Nephron (organoid): ENCODE measurements around the gene HDC.

Experiments used
- H3K27ac Mint-ChIP-seq, 3 experiments: 2 replicates each; pipeline ENCODE4 v1.8.0; 2020; ENCODE audit warnings: mixed read lengths in 3 of 3, mild to moderate bottlenecking in 2 of 3, moderate library complexity in 1 of 3
- H3K27me3 Mint-ChIP-seq: 2 replicates; pipeline ENCODE4 v1.8.0; 2021; ENCODE audit warnings: low read depth, mild to moderate bottlenecking, moderate library complexity, mixed read lengths
- H3K36me3 Mint-ChIP-seq: 2 replicates; pipeline ENCODE4 v1.8.0; 2020; ENCODE audit warnings: low read depth, mixed read lengths
- H3K4me1 Mint-ChIP-seq: 2 replicates; pipeline ENCODE4 v1.8.0; 2020; ENCODE audit warnings: mixed read lengths
- H3K4me3 Mint-ChIP-seq, 3 experiments: 2 replicates each; pipeline ENCODE4 v1.8.0; 2020; ENCODE audit warnings: mild to moderate bottlenecking in 3 of 3, mixed read lengths in 3 of 3, moderate library complexity in 2 of 3
- H3K9me3 Mint-ChIP-seq: 2 replicates; pipeline ENCODE4 v1.8.0; 2020; ENCODE audit warnings: mixed read lengths
- CTCF ChIP-seq, 3 experiments: fragments of 200-600 bp; sonication (generic); IDR thresholded peaks; one replicate each; pipeline ENCODE4 v1.5.0; 2021; ENCODE audit warnings: antibody characterized with exemption in 3 of 3; ENCODE audit not compliant: unreplicated experiment in 3 of 3

HDC gene

GRCh38 chr15:50260969-50261496 is 4.5 kb downstream of the HDC start:
- Mint-ChIP-seq H3K9me3 (no peaks in the 10 kb centered on the region), H3K4me1 (no peaks in the 10 kb centered on the region), H3K27ac (no peak overlapping the region), H3K36me3 (no peaks in the 10 kb centered on the region), H3K4me3 (no peak overlapping the region), H3K27me3 (no peaks in the 10 kb centered on the region)
- TF ChIP-seq CTCF (IDR thresholded peaks at IDR 0.05; ENCODE audit: unreplicated experiment in 3 of 3), result no peak

- no peaks in the 10 kb centered on the region for H3K27me3 Mint-ChIP-seq
- H3K36me3 Mint-ChIP-seq, result no peaks in the 10 kb centered on the region
- no peak overlapping the region for H3K27ac Mint-ChIP-seq
- no peaks in the 10 kb centered on the region for H3K9me3 Mint-ChIP-seq
- no peak overlapping the region for H3K4me3 Mint-ChIP-seq
- TF ChIP-seq CTCF (IDR thresholded peaks at IDR 0.05; ENCODE audit: unreplicated experiment in 3 of 3), result no peak
- no peaks in the 10 kb centered on the region for H3K4me1 Mint-ChIP-seq
These were observed 6.2 kb downstream of the HDC start for GRCh38 chr15:50259276-50259675.

GRCh38 chr15:50257924-50258323 is 7.6 kb downstream of the HDC start:
- no peak for TF ChIP-seq CTCF (IDR thresholded peaks at IDR 0.05; ENCODE audit: unreplicated experiment in 3 of 3)
- H3K9me3 Mint-ChIP-seq, result no peaks in the 10 kb centered on the region
- H3K4me1 Mint-ChIP-seq, result no peaks in the 10 kb centered on the region
- H3K4me3 Mint-ChIP-seq, result no peak overlapping the region
- H3K27me3 Mint-ChIP-seq, result peaks cover 4% of the 10 kb centered on the region
- H3K36me3 Mint-ChIP-seq, result no peaks in the 10 kb centered on the region
- no peak overlapping the region for H3K27ac Mint-ChIP-seq

- Mint-ChIP-seq H3K36me3 (no peaks in the 10 kb centered on the region), H3K4me3 (no peak overlapping the region), H3K9me3 (no peaks in the 10 kb centered on the region), H3K27ac (no peak overlapping the region), H3K4me1 (no peaks in the 10 kb centered on the region), H3K27me3 (peaks cover 4% of the 10 kb centered on the region)
- no peak for TF ChIP-seq CTCF (IDR thresholded peaks at IDR 0.05; ENCODE audit: unreplicated experiment in 3 of 3)
These were observed 8.2 kb downstream of the HDC start for GRCh38 chr15:50257332-50257731.

- H3K4me1 Mint-ChIP-seq, result no peaks in the 10 kb centered on the region
- H3K27ac Mint-ChIP-seq, result no peak overlapping the region
- H3K4me3 Mint-ChIP-seq, result no peak overlapping the region
- no peaks in the 10 kb centered on the region for H3K9me3 Mint-ChIP-seq
- H3K36me3 Mint-ChIP-seq, result no peaks in the 10 kb centered on the region
- peaks cover 4% of the 10 kb centered on the region for H3K27me3 Mint-ChIP-seq
- no peak for TF ChIP-seq CTCF (IDR thresholded peaks at IDR 0.05; ENCODE audit: unreplicated experiment in 3 of 3)
These were observed 9.1 kb downstream of the HDC start for GRCh38 chr15:50256188-50257041.

- H3K4me3 Mint-ChIP-seq, result no peak overlapping the region
- peaks cover 9% of the 10 kb centered on the region for H3K4me1 Mint-ChIP-seq
- H3K9me3 Mint-ChIP-seq, result no peaks in the 10 kb centered on the region
- no peak for TF ChIP-seq CTCF (IDR thresholded peaks at IDR 0.05; ENCODE audit: unreplicated experiment in 3 of 3)
- no peak overlapping the region for H3K27ac Mint-ChIP-seq
- no peaks in the 10 kb centered on the region for H3K36me3 Mint-ChIP-seq
- H3K27me3 Mint-ChIP-seq, result peaks cover 4% of the 10 kb centered on the region
These were observed 13.0 kb downstream of the HDC start for GRCh38 chr15:50252556-50252955.
